EH (cell line): ENCODE data around the gene GAS2L2.

ENCODE experiments used
- DNase-seq: peaks from one replicate; pipeline ENCODE4 v3.0.0-alpha.2; 2015; ENCODE audit warnings: low read depth

GAS2L2 gene

DNA sequence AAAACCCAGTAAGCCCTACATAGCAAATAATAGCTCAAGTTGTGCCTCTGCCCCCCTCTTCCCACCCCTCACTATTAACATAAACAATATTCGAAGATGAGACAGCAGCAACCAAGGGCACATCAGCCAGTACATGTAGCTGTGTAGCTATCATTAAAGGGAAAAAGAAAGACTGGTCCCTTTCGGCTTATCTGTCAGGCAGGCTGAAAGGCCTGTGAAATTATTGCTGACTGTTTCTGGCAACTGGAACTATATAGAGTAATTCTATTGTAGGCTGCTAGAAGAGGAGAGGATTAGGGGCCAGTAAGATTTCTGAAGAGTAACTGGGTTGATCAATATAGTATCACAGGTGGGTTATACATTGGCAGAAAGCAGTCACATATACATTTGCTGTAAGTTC lies 58.1 kb downstream of the GAS2L2 start:
- no peak for DNase-seq
